ENCODE results near the gene EHBP1L1. TPM values are rescaled to one million over a fixed set of nuclear protein-coding genes. Genes with fewer than 3 reads are reported as not detected.

Gene EHBP1L1
- total RNA-seq, 1 experiment from 2014 or later = 126 TPM

DNA sequence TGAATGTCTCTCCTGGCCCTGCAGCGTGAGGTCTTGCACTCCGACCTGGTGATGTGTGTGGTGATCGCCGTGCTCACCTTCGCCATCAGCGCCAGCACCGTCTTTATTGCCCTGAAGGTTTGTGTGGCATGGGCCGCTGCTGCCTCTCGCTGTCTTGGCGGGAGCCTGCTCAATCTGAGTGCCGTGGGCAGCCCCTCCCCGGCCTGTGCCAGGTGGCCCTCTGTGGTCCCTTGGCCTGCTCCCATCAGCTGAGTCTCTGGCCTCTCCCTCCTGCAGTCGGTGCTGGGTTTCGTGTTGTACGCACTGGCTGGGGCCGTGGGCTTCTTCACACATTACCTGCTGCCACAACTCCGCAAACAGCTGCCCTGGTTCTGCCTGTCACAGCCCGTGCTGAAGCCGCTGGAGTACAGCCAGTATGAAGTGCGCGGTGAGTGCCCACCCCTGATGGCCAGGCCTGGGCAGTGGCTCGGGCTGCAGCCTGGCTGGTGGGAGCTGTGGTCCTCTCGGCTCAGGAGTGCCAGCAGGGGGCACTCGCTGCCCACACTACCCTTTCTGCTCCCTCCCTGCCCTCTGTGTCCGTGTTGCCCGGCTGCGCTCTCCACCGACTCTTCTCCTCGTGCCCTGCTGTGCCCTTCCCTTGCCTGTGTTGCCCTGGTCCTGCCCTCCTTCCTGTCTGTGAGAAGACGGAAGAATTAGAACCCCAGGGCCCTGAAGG lies 49.9 kb downstream of the EHBP1L1 start:
- Histone ChIP-seq H3K9ac (ENCODE audit: low read length) (no peak overlapping the region), H3K36me3 (ENCODE audit: low read depth, low read length) (peaks cover 67% of the 10 kb centered on the region), H3K79me2 (ENCODE audit: low read length) (no peaks in the 10 kb centered on the region), H3K4me3 (ENCODE audit: low read length) (no peak overlapping the region), H3K9me3 (ENCODE audit: low read length) (no peaks in the 10 kb centered on the region), H3K4me1 (ENCODE audit: insufficient read depth, low read length) (no peaks in the 10 kb centered on the region), H4K20me1 (ENCODE audit: low read length) (no peaks in the 10 kb centered on the region), H3K4me2 (ENCODE audit: low read length) (no peak overlapping the region), H3K9me2 (replicated peaks; ENCODE audit: low read length) (no peaks in the 10 kb centered on the region), H2AFZ (ENCODE audit: low read length) (no peak overlapping the region), H3K27ac (ENCODE audit: low read length) (no peak overlapping the region), H3K27me3 (ENCODE audit: low read length) (no peaks in the 10 kb centered on the region), H3F3A (ENCODE audit: low read length, unreplicated experiment) (no peaks in the 10 kb centered on the region)
- intact Hi-C loops (cut with micrococcal nuclease) = no loop called here
- no peak for DNase-seq
- TF ChIP-seq, protein P1, sequence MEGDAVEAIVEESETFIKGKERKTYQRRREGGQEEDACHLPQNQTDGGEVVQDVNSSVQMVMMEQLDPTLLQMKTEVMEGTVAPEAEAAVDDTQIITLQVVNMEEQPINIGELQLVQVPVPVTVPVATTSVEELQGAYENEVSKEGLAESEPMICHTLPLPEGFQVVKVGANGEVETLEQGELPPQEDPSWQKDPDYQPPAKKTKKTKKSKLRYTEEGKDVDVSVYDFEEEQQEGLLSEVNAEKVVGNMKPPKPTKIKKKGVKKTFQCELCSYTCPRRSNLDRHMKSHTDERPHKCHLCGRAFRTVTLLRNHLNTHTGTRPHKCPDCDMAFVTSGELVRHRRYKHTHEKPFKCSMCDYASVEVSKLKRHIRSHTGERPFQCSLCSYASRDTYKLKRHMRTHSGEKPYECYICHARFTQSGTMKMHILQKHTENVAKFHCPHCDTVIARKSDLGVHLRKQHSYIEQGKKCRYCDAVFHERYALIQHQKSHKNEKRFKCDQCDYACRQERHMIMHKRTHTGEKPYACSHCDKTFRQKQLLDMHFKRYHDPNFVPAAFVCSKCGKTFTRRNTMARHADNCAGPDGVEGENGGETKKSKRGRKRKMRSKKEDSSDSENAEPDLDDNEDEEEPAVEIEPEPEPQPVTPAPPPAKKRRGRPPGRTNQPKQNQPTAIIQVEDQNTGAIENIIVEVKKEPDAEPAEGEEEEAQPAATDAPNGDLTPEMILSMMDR (conservative IDR thresholded peaks at IDR 0.05; ENCODE audit: low read depth, low read length) = peak; percentile 62
- TF ChIP-seq EZH2phosphoT487 (IDR thresholded peaks at IDR 0.05; ENCODE audit: borderline replicate concordance, low read length) = no peak
- no peak for TF ChIP-seq EZH2 (IDR thresholded peaks at IDR 0.05; ENCODE audit: low read length, unreplicated experiment)
- BruUV-seq (replicated peaks) = no TSS peak
- peak; percentile 66 for ATAC-seq
- POLR2A ChIA-PET (ENCODE audit: unreplicated experiment) = no interaction called here
- CTCF ChIA-PET = no interaction called here

DNA sequence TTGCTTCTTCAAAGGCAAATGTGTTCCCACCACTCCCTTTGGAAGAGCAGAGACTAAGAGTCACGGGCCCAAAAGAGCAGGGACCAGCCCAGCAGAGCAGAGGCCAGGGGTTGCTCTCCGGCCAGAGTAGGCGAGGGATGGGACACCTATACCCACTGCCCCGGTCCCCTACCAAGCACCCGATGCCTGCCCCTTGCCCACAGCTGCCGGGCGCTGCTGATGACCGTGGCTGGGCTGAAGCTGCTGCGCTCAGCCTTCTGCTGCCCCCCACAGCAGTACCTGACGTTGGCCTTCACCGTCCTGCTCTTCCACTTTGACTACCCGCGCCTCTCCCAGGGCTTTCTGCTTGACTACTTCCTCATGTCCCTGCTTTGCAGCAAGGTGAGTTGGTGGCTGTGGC lies 51.3 kb downstream of the EHBP1L1 start:
- no peak overlapping the region for H3K9ac ChIP-seq (ENCODE audit: low read length)
- DNase-seq (no peak), ATAC-seq (no peak)
- ChIA-PET CTCF (no interaction called here), POLR2A (ENCODE audit: unreplicated experiment) (no interaction called here)
- no peak overlapping the region for H3K4me3 ChIP-seq (ENCODE audit: low read length)
- H3K4me2 ChIP-seq (ENCODE audit: low read length) = no peak overlapping the region
- no peaks in the 10 kb centered on the region for H3K9me2 ChIP-seq (replicated peaks; ENCODE audit: low read length)
- no TSS peak for BruUV-seq (replicated peaks)
- H3K9me3 ChIP-seq (ENCODE audit: low read length) = no peaks in the 10 kb centered on the region
- TF ChIP-seq EZH2phosphoT487 (IDR thresholded peaks at IDR 0.05; ENCODE audit: borderline replicate concordance, low read length) = no peak
- TF ChIP-seq, protein P1 (conservative IDR thresholded peaks at IDR 0.05; ENCODE audit: low read depth, low read length) = no peak
- TF ChIP-seq EZH2 (IDR thresholded peaks at IDR 0.05; ENCODE audit: low read length, unreplicated experiment) = no peak
- H3K79me2 ChIP-seq (ENCODE audit: low read length) = no peaks in the 10 kb centered on the region
- peaks cover 60% of the 10 kb centered on the region for H3K36me3 ChIP-seq (ENCODE audit: low read depth, low read length)
- intact Hi-C loops (cut with micrococcal nuclease) = no loop called here
- no peaks in the 10 kb centered on the region for H4K20me1 ChIP-seq (ENCODE audit: low read length)
- H3K27ac ChIP-seq (ENCODE audit: low read length) = no peak overlapping the region
- H3F3A ChIP-seq (ENCODE audit: low read length, unreplicated experiment) = no peaks in the 10 kb centered on the region
- H2AFZ ChIP-seq (ENCODE audit: low read length) = no peak overlapping the region
- no peaks in the 10 kb centered on the region for H3K4me1 ChIP-seq (ENCODE audit: insufficient read depth, low read length)
- H3K27me3 ChIP-seq (ENCODE audit: low read length) = no peaks in the 10 kb centered on the region

DNA sequence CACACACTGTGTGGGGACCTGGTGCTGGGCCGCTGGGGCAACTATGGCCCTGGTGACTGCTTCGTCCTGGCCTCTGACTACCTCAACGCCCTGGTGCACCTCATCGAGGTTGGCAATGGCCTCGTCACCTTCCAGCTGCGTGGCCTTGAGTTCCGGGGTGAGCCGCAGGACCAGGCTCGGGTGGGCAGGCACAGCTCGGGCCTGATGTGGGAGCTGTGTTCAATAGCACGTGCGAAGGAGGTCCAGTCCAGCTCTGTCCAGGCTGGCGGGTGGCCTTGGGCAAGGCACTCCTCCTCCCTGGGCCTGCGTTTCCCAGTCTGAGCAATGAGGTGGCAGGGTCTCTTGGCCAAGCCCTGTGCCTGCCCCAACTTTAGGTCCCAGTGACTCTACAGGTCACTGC lies 53.7 kb downstream of the EHBP1L1 start:
- Histone ChIP-seq H3K27ac (ENCODE audit: low read length) (no peak overlapping the region), H3K4me1 (ENCODE audit: insufficient read depth, low read length) (no peaks in the 10 kb centered on the region), H3K36me3 (ENCODE audit: low read depth, low read length) (peaks cover 62% of the 10 kb centered on the region), H3K27me3 (ENCODE audit: low read length) (no peaks in the 10 kb centered on the region), H3K9me2 (replicated peaks; ENCODE audit: low read length) (no peaks in the 10 kb centered on the region), H2AFZ (ENCODE audit: low read length) (no peak overlapping the region), H3K4me2 (ENCODE audit: low read length) (no peak overlapping the region), H3F3A (ENCODE audit: low read length, unreplicated experiment) (no peaks in the 10 kb centered on the region), H3K9ac (ENCODE audit: low read length) (no peak overlapping the region), H3K9me3 (ENCODE audit: low read length) (no peaks in the 10 kb centered on the region), H3K79me2 (ENCODE audit: low read length) (no peaks in the 10 kb centered on the region), H4K20me1 (ENCODE audit: low read length) (no peaks in the 10 kb centered on the region), H3K4me3 (ENCODE audit: low read length) (no peak overlapping the region)
- ChIA-PET POLR2A (ENCODE audit: unreplicated experiment) (no interaction called here), CTCF (no interaction called here)
- ATAC-seq (no peak), DNase-seq (no peak)
- intact Hi-C loops (cut with micrococcal nuclease) = no loop called here
- BruUV-seq (replicated peaks) = no TSS peak
- TF ChIP-seq, protein P1 (conservative IDR thresholded peaks at IDR 0.05; ENCODE audit: low read depth, low read length) = no peak
- no peak for TF ChIP-seq EZH2 (IDR thresholded peaks at IDR 0.05; ENCODE audit: low read length, unreplicated experiment)
- TF ChIP-seq EZH2phosphoT487 (IDR thresholded peaks at IDR 0.05; ENCODE audit: borderline replicate concordance, low read length) = no peak
